Embryonic facial prominence (tissue), 1 donor: ENCODE measurements around the gene LZTS2.

Experiments
- DNase-seq: peaks from one replicate; pipeline ENCODE4 v3.0.0-alpha.2; 2016; ENCODE audit errors: extremely low spot score

LZTS2 gene

DNA sequence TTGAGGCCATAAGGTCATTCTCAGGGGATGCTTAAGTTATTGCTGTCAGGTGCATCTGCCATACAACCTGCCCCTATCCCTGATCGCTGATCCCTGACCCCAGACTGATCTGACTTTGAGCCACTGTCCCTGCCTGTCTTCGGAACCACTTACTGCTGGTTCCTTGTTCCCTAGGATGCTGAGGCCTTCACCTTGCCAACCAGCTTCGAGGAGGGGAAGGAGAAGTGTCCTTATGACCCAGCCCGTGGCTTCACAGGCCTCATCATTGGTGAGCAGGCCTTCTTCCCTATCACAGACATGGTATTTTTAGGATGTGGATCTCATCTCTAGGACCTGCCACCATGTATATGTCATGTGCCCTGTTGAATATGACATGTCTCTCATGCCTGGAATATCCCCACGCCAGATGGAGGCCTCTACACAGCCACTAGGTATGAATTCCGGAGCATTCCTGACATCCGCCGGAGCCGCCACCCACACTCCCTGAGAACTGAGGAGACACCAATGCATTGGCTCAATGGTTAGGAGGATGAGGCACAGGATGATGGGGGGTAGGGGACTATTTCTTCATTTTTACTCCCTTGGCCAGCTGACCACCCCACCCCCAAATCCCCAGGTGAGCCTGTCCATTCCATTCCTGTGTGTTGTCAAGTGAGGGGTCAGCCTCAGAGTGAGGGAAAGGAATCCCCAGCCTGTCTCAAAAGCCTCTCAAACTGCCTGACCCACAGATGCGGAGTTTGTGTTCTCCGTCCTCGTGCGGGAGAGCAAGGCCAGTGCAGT is 21.3 kb upstream of the LZTS2 start:
- DNase-seq, result no peak

DNA sequence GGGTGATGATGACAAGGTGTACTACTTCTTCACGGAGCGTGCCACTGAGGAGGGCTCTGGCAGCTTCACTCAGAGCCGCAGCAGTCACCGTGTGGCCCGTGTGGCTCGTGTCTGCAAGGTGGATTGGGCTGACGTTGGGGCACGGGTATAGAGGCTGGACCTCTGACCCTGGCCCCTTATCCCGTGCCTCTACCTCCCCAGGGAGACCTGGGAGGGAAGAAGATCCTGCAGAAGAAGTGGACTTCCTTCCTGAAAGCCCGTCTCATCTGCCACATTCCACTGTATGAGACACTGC is 20.8 kb upstream of the LZTS2 start:
- no peak for DNase-seq

DNA sequence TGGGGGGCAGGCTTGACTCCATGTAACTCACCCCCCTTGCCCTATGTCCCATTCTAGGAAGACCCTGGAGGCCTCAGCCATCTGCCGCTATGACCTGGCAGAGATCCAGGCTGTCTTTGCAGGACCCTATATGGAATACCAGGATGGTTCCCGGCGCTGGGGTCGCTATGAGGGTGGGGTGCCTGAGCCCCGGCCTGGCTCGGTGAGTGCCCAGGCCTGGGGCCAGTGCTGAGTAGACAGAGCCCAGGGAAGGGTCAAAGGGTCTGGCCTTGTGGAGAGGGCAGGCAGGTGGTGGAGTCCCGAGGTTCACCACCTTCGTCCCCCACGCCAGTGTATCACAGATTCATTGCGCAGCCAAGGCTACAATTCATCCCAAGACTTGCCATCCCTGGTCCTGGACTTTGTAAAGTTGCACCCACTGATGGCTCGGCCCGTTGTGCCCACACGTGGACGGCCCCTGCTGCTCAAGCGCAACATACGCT is 19.8 kb upstream of the LZTS2 start:
- no peak for DNase-seq

DNA sequence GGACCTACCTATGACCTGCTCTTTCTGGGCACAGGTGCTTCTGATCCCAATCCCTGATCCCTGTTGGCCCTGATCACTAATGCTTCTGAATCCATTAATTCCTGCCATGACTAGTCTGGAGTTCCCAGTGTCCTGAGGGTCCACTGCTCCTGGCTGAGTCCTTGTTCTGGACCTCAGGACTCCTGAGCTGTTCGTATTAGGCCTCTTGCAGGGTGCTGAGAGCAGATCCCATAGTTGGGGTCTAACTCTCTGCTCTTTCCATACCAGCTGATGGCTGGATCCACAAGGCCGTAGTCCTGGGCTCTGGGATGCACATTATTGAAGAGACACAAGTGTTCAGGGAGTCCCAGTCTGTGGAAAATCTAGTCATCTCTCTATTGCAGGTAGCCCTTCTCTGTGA is 19.3 kb upstream of the LZTS2 start:
- no peak for DNase-seq

DNA sequence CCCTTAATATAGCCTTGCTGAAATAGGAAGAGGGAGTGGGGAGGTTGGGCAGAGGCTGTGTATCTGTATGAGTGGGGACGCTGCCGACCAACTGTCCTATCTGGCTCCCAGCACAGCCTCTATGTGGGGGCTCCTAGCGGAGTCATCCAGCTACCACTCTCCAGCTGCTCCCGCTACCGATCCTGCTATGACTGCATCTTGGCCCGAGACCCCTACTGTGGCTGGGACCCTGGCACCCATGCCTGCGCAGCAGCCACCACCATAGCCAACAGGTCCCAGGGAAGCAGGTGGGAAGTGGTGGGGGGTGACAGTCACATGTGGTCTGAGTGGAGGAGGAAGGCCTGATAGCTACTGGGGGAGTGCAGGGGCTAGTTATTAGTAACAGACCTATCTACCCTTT is 18.9 kb upstream of the LZTS2 start:
- DNase-seq, result no peak

DNA sequence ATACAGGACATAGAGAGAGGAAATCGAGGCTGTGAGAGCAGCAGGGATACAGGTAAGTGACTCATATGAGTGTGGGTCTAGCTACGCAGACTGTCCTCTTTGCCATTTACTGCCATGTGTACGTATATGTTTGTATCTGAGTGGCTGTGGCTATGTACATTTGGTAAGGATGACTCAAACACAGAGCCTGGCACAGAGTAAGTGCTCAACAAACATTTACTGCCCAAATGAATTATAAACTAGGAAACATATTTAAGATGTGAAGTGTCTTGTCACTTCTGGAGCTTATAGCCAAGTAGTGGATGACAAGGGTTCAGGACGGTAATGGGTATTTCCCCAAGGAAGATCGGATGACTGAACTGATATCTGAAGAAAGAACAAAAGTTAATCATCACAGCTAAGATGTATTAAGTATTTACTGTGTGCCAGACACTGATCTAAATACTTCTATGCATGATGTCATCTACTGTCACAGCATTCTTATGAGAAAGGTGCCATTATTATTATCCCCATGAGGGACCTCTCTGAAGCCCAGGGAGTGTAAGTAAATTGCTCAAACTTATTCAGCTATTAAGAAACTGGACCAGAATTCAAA is 18.3 kb upstream of the LZTS2 start:
- no peak for DNase-seq

DNA sequence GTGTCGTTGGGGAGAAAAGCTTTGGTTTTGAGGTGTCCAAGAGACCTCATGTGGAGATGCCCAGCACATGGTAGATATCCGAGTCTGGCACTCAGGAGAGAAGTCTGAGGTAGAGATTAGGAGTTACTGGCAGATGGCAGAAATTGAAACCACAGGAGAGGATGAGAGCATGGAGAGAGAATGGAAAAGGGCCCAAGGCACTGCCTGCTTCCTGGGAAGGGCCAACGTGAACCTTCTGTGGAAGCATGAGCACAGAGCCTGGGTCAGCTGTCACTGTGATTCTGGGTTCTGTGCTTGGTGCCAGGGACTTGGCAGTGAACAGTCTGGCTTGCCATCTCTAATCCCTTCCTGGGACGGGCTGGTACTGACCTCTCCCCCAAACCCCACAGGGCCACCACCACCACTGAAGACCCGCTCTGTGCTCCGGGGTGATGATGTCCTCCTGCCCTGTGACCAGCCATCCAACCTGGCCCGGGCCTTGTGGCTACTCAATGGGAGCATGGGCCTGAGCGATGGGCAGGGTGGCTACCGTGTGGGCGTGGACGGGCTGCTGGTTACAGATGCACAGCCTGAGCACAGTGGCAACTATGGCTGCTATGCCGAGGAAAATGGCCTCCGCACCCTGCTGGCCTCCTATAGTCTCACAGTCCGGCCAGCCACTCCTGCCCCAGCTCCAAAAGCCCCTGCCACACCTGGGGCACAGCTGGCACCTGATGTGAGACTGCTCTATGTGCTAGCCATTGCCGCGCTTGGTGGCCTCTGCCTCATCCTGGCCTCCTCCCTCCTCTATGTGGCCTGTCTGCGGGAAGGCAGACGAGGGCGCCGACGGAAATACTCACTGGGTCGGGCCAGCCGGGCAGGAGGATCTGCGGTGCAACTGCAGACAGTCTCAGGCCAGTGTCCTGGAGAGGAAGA is 16.4 kb upstream of the LZTS2 start:
- DNase-seq, result no peak

DNA sequence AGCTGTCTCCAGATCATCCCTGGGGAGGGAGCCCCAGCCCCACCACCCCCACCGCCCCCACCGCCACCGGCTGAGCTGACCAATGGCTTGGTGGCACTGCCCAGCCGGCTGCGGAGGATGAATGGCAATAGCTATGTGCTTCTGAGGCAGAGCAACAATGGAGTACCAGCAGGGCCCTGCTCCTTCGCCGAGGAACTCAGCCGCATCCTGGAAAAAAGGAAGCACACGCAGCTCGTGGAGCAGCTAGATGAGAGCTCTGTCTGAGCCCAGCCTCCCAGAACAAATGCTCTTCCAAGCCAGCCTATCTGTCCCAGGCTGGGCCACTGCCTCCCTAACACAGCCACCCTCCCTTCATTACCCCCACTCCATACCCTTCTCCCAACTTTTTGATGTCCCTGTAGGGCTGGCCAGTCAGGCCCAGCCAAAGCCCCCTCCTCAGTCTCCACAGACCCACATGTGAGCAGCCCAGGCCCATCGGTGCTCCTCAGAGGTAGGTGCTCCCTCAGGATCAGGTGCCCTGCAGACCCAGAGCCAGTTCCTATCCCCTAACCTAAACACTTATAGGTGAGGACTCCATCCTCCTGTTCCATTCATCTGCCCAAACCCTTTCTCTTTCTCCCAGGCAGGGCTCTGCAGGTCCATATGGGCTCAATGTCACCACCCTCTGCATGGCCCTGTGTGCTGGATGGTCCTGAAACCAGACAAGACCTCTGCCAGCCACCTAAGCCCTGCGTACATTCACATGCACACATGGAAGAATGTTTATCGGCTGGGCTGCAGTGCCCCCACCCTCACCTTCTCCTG is 15.5 kb upstream of the LZTS2 start:
- no peak for DNase-seq

DNA sequence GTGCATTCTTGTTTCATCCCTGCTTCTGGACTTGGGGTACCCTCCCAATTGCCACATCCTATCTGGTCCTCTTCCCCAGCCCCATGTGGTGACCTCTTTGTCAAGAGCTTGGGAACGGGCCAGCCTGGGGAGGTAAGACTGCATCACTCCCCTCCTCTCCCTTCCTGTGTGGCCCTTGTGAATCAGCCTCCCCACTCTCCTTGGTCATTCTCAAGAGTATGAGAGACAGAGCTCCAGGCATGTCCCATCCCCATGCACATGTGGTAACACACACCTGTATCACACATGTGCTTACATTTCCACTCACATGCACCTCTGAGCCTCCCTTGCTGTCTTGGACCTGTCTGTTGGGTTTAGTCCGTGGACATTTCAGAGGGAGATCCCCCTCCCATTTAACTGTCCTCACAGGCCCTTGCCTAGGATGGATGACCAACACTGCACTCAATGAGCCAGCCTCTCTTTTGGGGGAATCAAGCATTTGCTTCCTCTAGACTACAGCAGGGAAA is 14.9 kb upstream of the LZTS2 start:
- no peak for DNase-seq

DNA sequence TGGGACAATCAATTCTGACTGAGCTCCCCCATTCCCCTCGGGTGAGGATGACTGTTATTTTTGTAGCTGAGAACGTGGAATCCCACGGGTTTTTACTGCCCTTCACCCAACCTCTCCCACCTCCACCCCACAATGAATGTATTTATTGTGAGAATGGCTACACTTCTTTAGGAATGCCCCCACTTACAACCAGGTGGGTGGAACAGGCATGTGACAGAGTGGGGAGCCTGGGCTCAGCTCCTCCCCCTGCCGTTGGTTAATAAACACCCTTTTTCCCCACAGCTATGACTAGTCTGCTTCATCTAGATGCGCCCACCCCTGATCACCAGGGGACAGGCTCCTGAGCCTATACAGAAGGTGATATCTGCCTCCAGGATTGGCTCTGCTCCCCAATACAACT is 14.3 kb upstream of the LZTS2 start:
- no peak for DNase-seq

DNA sequence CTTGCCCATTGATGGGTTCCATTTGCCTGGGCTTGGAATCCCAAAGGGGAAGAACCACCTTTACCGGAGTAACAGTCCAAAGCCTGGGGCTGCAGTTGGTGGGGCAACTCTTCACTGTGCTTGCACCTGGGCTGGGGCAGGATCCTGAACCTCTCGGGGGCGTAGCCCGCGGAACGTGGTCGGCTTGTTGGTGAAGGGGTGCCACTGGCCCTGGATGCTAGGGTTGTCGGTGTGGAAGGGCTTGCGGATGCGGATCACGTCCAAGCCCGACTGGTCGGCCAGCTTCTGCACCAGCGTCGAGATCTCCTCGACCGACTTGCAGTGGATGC is 13.0 kb upstream of the LZTS2 start:
- no peak for DNase-seq

DNA sequence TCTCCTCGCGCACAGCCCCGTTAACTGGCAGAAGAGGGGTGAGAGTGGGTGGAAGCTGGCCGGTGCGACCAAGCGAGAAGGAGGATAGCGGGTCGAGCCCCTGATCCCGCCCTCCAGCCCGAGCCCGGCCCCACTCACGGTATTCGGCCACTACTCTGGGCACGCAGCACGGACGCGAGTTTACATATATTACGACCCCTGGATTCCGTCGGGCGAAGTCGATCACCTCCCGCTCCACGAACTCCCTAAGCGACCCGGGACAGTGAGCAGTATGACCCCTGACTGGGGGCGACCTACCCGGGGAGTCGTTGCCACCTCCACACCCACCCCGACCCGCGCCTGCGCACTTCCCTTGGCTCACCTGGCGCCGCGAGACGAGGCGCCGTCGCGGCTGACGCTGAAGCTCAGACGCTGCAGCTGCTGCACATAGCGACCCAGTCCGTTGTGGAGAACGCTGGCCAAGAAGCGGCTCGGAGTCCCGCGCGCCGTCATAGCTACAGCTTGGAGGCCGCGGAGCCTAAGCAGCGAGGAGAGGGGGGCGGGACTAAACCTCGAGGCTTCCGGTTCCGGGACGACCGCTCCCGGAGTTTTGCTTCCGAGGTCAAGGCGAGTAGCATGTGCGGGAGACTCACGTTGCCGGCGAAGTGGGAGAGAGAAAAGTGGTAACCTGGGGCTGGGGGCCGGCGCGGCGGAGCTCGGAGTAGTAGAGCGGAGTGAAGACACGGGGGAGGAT is 12.5 kb upstream of the LZTS2 start, which contains the start of the genes MRPL43 and TWNK:
Gene MRPL43, minus strand, starts transcription at position 546 of the 733 bp plus-strand sequence. Its CDS starts 54 bp downstream, at position 492.
Gene TWNK, plus strand, starts transcription at position 592 of the 733 bp plus-strand sequence. CDS start 668 bp downstream, outside the sequence.
- peak; percentile 68 for DNase-seq

DNA sequence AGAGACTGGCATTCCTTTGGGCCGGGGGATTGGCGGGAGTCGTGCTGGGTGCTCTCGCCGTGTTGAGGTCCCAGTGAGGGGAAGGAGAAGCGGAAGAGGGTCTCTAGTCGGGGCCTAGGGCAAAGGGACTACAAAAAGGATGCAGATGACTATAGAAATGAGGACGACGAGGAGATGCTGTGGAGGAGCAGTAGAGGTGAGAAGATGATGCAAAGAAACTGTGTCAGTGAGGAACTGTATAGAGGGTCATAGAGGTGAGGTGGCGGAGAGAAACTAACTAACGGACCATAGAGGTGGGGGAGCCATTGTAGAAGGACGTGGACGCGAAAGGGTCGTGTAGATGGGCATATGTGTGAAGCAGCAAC is 11.9 kb upstream of the LZTS2 start:
- DNase-seq, result no peak

DNA sequence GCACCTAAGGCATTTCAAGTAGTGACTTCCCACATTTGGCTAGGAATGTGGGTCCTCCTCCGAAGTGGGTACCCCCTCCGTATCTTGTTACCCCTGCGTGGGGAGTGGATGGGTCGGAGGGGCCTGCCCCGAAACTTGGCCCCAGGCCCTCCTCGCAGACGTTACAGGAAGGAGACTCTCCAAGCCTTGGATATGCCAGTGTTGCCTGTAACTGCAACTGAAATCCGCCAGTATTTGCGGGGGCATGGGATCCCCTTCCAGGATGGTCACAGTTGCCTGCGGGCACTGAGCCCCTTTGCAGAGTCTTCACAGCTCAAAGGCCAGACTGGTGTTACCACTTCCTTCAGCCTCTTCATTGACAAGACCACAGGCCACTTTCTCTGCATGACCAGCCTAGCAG is 11.4 kb upstream of the LZTS2 start:
- no peak for DNase-seq

DNA sequence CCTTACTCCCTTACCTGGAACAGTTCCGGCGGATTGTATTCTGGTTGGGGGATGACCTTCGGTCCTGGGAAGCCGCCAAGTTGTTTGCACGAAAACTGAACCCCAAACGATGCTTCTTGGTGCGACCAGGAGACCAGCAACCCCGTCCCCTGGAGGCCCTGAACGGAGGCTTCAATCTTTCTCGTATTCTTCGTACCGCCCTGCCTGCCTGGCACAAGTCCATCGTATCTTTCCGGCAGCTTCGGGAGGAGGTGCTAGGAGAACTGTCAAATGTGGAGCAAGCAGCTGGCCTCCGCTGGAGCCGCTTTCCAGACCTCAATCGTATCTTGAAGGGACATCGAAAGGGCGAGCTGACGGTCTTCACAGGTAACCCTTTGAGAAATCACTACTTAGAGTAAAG is 10.5 kb upstream of the LZTS2 start:
- no peak for DNase-seq

DNA sequence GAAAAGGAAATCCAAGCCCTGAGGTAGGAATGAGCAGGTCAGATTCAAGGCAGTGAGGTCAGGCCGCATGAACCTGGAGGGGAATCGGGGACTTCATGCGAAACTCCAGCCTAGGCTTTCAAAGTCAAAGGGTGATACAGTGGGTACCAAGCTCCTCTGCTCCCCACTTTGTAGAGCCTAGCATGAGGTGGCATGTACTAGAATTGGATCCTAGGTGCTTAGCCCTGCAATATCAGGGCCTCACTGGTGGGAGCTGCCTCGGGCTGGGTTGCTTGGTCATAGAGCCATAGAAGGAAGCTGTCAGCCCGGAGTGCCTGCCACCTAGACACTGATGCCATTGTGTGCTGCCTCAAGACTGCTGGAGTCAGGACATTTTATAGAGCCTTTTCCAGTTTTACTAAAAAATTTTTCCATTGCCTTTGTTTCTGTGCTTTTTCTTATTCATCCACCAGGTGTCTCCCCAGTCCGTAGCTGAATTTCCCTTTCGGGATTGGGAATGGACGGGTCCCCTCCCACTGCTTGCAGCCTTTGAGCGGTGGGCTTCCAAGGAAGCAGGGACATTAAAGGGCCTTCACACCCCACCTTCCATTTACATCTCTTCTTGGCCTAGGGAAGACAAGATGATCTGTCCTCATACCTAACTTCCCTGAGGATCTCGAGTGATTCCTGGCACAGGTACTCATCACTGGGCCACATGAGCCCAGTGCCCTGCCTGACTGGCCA is 5.5 kb upstream of the LZTS2 start:
- DNase-seq, result no peak

DNA sequence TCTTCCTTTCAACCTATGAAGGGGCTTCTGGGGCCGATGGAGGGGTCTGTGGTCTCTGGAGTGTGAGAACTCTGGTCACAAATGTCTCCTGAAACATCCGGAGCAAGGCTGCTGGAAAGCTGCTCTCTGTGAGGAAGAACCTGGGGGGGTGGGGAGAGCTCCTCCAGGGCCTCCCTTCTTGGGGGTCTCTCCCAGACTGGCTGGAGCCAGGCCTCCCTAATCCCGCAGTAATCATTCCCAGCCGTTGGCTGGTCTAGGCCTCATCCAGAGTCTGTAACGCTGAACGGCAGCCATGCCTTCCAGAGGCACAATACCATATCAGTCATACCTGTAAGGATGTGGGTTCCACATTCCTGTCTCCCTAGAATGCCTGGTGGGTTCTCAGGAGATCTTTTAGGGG is 4.4 kb upstream of the LZTS2 start:
- no peak for DNase-seq

DNA sequence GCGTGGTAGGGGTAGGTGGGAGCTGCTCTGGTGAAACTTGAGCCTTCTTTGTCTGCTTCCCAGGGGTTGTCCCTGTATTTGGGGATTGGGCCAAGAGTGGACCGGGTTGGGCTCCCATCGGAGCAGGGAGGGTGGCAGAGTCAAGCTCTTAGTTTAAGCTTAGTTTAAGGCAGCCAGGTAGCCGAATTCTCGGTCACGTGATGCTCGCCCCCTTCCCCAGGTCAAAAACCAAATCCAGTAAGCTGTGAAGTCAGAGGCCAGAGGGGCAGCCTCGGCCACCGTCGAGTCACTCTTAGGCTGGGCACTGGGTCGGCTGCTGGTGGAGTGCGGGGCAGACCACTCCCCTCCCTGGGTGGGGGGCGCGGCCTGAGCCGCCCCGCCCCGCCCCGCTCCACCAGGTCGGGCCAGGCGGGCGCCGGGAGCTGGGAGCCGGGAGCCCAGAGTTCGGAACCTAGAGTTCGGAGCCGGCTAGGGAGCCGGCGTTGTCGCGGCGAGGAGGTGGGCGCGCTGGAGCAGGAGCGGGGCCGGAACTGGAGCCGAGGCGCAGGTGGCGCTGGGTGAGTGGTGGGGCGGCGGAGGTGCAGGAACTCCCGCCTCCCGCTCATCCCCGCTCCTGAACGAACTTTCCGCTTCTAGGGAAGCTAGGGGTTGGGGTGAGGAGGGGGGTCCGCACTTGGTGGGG is 2.8 kb upstream of the LZTS2 start:
- no peak for DNase-seq

DNA sequence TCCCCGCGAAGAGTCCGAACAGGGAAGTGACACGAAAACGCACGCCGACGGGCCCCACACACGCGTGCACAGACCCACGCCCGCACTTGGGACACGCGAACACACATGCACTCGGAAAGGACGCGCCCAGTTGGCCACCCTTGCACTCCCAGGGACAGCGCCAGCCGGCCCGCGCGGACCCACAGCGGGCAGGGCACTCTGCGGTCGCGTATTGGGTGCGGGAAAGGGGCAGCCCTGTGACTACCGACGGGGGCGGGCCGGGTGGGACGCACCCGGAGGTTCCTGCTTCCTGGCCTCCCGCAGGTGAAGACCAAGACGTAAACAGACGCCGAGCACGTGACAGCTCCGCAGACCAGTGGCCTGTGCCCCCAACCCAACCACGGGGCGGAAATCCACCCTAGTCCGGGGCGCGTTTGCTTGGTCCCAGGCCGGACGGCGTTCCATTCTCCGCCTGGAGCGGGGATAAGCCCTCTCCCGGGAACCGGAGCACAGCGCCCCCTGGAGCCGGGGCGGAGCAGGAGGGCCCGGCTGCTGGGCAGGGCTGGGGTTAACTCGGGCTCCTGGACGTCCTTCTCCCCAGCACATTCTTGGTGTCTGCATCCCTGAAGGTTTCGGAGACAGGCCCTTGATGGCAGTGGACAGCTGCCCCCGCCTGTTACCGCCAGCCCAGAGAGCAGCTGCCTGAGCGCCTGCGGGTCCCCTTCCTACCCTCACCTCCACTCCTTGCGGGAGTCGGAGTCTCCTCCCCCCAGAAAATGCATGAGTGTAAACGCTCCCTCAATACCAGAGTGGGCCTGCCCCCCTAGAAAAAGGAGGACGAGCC is 2.0 kb upstream of the LZTS2 start:
- no peak for DNase-seq
